Body of pancreas (tissue), 4 donors: ENCODE measurements around the gene FAT2. TPM values are rescaled to one million over a fixed set of nuclear protein-coding genes. Genes with fewer than 3 reads are reported as not detected.

Experiments
- ATAC-seq: fragments of 150-250 bp; one replicate; pipeline ENCODE4 v1.9.1; 2016
- DNase-seq, 4 donors: peaks; one replicate each; pipeline ENCODE4 v3.0.0-alpha.2; 2019
- H3K27ac ChIP-seq, 4 donors: fragments of 200-600 bp; sonication (generic); 1 replicate in 3 of 4; 2 replicates in 1 of 4; pipeline versions ENCODE4 v1.5.1 to v1.6.1; 2016 to 2019; ENCODE audit warnings: mild to moderate bottlenecking in 1 of 4, mixed read lengths in 1 of 4, moderate library complexity in 1 of 4
- H3K27me3 ChIP-seq, 2 donors: fragments of 200-600 bp; sonication (generic); one replicate each; pipeline ENCODE4 v1.6.0; 2016; ENCODE audit warnings: mild to moderate bottlenecking in 1 of 2
- H3K36me3 ChIP-seq, 2 donors: fragments of 200-600 bp; sonication (generic); replicated peaks in 1 of 2; 2 replicates each; pipeline ENCODE4 v1.5.1; 2016; ENCODE audit warnings: low read depth in 2 of 2; ENCODE audit not compliant: insufficient read depth in 1 of 2
- H3K4me1 ChIP-seq: fragments of 200-600 bp; sonication (generic); one replicate; pipeline ENCODE4 v1.6.0; 2016
- H3K4me3 ChIP-seq, 2 donors: fragments of 200-600 bp; sonication (generic); 1 replicate in 1 of 2; 2 replicates in 1 of 2; pipeline ENCODE4 v1.5.1; 2016 to 2019
- H3K9me3 ChIP-seq, 3 donors: fragments of 200-600 bp; sonication (generic); 1 replicate in 2 of 3; 2 replicates in 1 of 3; pipeline ENCODE4 v1.5.1; 2016
- POLR2A ChIP-seq, 3 donors: fragments of 450-650 bp; IDR thresholded peaks; one replicate each; pipeline ENCODE4 v1.6.1; 2016; ENCODE audit warnings: antibody characterized with exemption in 3 of 3, mild to moderate bottlenecking in 2 of 3
- WGBS, 2 donors: methylation state at CpG; one replicate each; pipeline ENCODE4 v1.1.5; 2017; 5-methylcytosine and 5-hydroxymethylcytosine counted together
- intact Hi-C: fragments of 100-400 bp; cut with DNase I; formaldehyde crosslinking; loops from one replicate; pipeline ENCODE4 v1.15.1; 2023
- total RNA-seq, 2 donors: library from RNA; depleted of rRNA; stranded (reverse); fragments of >200 nt; gene quantifications; one replicate each; pipeline ENCODE4 v1.1.0, GENCODE V29; 2016
- TF ChIP-seq, protein P1 (sequence below), 7 experiments: fragments of 450-650 bp in 4 of 7; fragments of 200-600 bp in 3 of 7; sonication (generic) in 3 of 7; IDR thresholded peaks; one replicate each; pipeline ENCODE4 v1.5.1; 2016 to 2019; ENCODE audit warnings: antibody characterized with exemption in 7 of 7

Gene FAT2
- total RNA-seq, 2 donors from 2014 or later: not detected

DNA sequence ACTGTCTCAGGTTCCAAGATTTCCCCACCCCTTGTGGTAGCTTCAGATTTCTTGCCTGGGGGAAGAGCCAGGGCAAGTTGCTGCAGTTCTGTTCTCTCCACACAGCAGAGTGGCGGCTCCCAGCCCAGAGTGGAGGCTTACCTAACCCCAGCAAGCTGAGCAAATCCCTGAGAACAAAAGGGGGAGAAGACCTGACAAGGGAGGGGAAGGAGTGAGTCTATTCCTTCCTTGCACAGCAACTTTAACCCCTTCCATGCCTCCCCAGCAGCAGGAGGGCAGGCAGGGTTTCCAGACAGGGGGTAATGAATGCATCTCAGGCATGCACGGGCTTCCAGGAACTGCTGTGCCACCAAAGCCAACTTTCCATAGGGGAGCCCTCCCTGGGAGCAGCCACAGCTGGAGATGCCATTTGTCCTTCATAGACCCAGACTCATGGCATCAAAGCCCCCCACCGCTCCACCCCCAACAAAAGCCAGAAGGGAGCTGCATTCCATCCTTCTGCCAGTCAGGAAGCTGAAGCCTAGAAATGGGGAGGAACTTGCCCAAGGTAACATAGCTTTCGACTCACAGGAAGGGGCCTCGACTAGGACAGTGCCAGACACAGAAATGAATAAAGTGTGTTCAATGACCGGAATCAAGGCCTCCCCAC, 28.8 kb upstream of the FAT2 start:
- ATAC-seq (no peak), DNase-seq (no peak)

DNA sequence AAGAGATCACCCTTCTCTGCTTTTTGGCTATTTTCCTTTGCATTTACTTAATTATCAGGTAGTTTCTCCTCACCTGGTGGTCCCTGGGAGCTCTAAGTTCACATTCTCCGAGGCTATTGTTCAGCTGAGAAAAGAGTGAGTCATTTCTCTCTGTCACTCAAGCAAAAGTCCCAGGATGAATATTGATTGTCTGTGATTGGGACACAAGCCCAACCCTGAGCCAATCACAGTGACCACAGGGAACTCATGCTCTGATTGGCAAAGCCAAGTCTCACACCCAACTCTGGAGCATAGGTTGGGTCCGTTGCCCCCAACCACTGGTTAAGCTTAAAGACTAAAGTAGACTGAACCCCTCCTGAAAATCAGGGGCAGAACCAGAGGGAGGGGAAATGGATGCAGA, 27.8 kb upstream of the FAT2 start:
- ATAC-seq: no peak
- WGBS, 2 donors: 11 to 21% methylated on average over 2 of the region's 2 CpGs

More for the DNA sequence above, 28.8 kb upstream of the FAT2 start:
- no peak overlapping the region for H3K4me3 ChIP-seq
- intact Hi-C loops: no loop called here
- no peaks in the 10 kb centered on the region for H3K36me3 ChIP-seq
- no peaks in the 10 kb centered on the region for H3K9me3 ChIP-seq
- TF ChIP-seq POLR2A (IDR thresholded peaks at IDR 0.05): no peak
- TF ChIP-seq, protein P1, sequence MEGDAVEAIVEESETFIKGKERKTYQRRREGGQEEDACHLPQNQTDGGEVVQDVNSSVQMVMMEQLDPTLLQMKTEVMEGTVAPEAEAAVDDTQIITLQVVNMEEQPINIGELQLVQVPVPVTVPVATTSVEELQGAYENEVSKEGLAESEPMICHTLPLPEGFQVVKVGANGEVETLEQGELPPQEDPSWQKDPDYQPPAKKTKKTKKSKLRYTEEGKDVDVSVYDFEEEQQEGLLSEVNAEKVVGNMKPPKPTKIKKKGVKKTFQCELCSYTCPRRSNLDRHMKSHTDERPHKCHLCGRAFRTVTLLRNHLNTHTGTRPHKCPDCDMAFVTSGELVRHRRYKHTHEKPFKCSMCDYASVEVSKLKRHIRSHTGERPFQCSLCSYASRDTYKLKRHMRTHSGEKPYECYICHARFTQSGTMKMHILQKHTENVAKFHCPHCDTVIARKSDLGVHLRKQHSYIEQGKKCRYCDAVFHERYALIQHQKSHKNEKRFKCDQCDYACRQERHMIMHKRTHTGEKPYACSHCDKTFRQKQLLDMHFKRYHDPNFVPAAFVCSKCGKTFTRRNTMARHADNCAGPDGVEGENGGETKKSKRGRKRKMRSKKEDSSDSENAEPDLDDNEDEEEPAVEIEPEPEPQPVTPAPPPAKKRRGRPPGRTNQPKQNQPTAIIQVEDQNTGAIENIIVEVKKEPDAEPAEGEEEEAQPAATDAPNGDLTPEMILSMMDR (IDR thresholded peaks at IDR 0.05): no peak
- 45 to 47% methylated on average over 4 to 6 of the region's 6 CpGs for WGBS, 2 donors
- H3K27me3 ChIP-seq: no peaks in the 10 kb centered on the region
- H3K27ac ChIP-seq: no peak overlapping the region
- no peaks in the 10 kb centered on the region for H3K4me1 ChIP-seq

GRCh38 chr5:151617841-151618710, 26.9 kb upstream of the FAT2 start:
- no peak for ATAC-seq
- intact Hi-C loops: no loop called here
- no peaks in the 10 kb centered on the region for H3K36me3 ChIP-seq
- H3K4me3 ChIP-seq: no peak overlapping the region
- no peaks in the 10 kb centered on the region for H3K27me3 ChIP-seq
- no peak for DNase-seq
- H3K27ac ChIP-seq: no peak overlapping the region
- no peak for TF ChIP-seq POLR2A (IDR thresholded peaks at IDR 0.05)
- TF ChIP-seq, protein P1 (IDR thresholded peaks at IDR 0.05): no peak
- WGBS, 2 donors: 74 to 82% methylated on average over 3 of the region's 3 CpGs
- no peaks in the 10 kb centered on the region for H3K4me1 ChIP-seq
- no peaks in the 10 kb centered on the region for H3K9me3 ChIP-seq

More for the DNA sequence above, 27.8 kb upstream of the FAT2 start:
- no peak for DNase-seq
- no peaks in the 10 kb centered on the region for H3K27me3 ChIP-seq
- no peaks in the 10 kb centered on the region for H3K36me3 ChIP-seq
- H3K9me3 ChIP-seq: no peaks in the 10 kb centered on the region
- H3K4me1 ChIP-seq: no peaks in the 10 kb centered on the region
- intact Hi-C loops: no loop called here
- no peak overlapping the region for H3K27ac ChIP-seq
- H3K4me3 ChIP-seq: no peak overlapping the region
- no peak for TF ChIP-seq POLR2A (IDR thresholded peaks at IDR 0.05)
- TF ChIP-seq, protein P1 (IDR thresholded peaks at IDR 0.05): no peak

DNA sequence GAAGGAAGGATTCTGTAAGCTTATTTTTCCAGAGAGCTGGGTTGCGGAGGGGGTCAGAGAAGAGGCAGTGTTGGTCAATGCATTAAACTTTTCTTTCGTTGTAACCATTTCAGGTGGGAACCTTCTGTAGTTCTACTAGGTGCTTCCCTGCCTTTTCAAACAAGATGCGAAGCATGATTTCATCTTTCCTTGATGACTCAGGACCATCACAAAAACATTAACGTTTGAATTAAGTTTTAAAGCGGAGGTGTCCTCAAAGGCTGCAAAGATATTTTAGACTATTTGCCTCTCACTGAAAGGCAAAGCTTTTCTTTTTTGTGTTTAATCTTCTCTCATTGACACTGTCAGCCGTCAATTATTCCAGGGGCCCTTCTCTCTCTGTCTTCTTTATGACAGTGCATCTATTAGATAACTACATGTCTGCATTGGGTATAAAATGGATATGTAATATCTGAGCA, 26.3 kb upstream of the FAT2 start:
- intact Hi-C loops: no loop called here
- no peak overlapping the region for H3K27ac ChIP-seq
- no peaks in the 10 kb centered on the region for H3K9me3 ChIP-seq
- WGBS, 2 donors: 71 to 85% methylated on average over 6 of the region's 6 CpGs
- no peaks in the 10 kb centered on the region for H3K36me3 ChIP-seq
- no peak for DNase-seq
- TF ChIP-seq POLR2A (IDR thresholded peaks at IDR 0.05): no peak
- TF ChIP-seq, protein P1 (IDR thresholded peaks at IDR 0.05): no peak
- H3K4me3 ChIP-seq: no peak overlapping the region
- no peaks in the 10 kb centered on the region for H3K4me1 ChIP-seq
- H3K27me3 ChIP-seq: no peaks in the 10 kb centered on the region
- no peak for ATAC-seq
